GM18526 (cell line): ENCODE results near the gene RRAGC.

Experiments used
- POLR2A ChIP-seq: IDR thresholded peaks from 3 replicates; pipeline ENCODE4 v1.6.1; 2011; ENCODE audit not compliant: insufficient read length; ENCODE audit errors: extremely low read depth

RRAGC gene

GRCh38 chr1:38872401-38873026 lies 12.9 kb upstream of the RRAGC start:
- no peak for TF ChIP-seq POLR2A

- no peak for TF ChIP-seq POLR2A
Observed at GRCh38 chr1:38870996-38871395, 11.4 kb upstream of the RRAGC start.

GRCh38 chr1:38867208-38867607 lies 7.6 kb upstream of the RRAGC start:
- no peak for TF ChIP-seq POLR2A

- TF ChIP-seq POLR2A: no peak
Observed at GRCh38 chr1:38865112-38865715, 5.6 kb upstream of the RRAGC start.

- no peak for TF ChIP-seq POLR2A
Observed at GRCh38 chr1:38860454-38860795, 853 bp upstream of the RRAGC start.

- TF ChIP-seq POLR2A: no peak
Observed at GRCh38 chr1:38858833-38859560, 575 bp downstream of the RRAGC start.

- TF ChIP-seq POLR2A: no peak
Observed at GRCh38 chr1:38852780-38853179, 6.8 kb downstream of the RRAGC start.

GRCh38 chr1:38848071-38848470 lies 11.5 kb downstream of the RRAGC start:
- no peak for TF ChIP-seq POLR2A

GRCh38 chr1:38846210-38846609 lies 13.4 kb downstream of the RRAGC start:
- TF ChIP-seq POLR2A: no peak

GRCh38 chr1:38840281-38840680 lies 19.3 kb downstream of the RRAGC start:
- TF ChIP-seq POLR2A: no peak

GRCh38 chr1:38839363-38839762 lies 20.2 kb downstream of the RRAGC start:
- no peak for TF ChIP-seq POLR2A

GRCh38 chr1:38834937-38835827 lies 24.4 kb downstream of the RRAGC start:
- no peak for TF ChIP-seq POLR2A

GRCh38 chr1:38834221-38834782 lies 25.3 kb downstream of the RRAGC start:
- no peak for TF ChIP-seq POLR2A

GRCh38 chr1:38833146-38833545 lies 26.4 kb downstream of the RRAGC start:
- TF ChIP-seq POLR2A: no peak

GRCh38 chr1:38832370-38832734 lies 27.2 kb downstream of the RRAGC start:
- TF ChIP-seq POLR2A: no peak
